ENCODE data around the gene NEGR1.

The NEGR1 gene

GRCh38 chr1:71521655-71522264 lies 760.6 kb downstream of the NEGR1 start:
- Mint-ChIP-seq H3K27me3 (no peaks in the 10 kb centered on the region), H3K36me3 (ENCODE audit: low read depth) (no peaks in the 10 kb centered on the region), H3K27ac (no peak overlapping the region), H3K9me3 (no peaks in the 10 kb centered on the region), H3K4me1 (ENCODE audit: low read depth) (no peaks in the 10 kb centered on the region), H3K4me3 (no peak overlapping the region)

GRCh38 chr1:71511505-71511904 lies 770.8 kb downstream of the NEGR1 start:
- Mint-ChIP-seq H3K4me3 (no peak overlapping the region), H3K27me3 (no peaks in the 10 kb centered on the region), H3K36me3 (ENCODE audit: low read depth) (no peaks in the 10 kb centered on the region), H3K4me1 (ENCODE audit: low read depth) (no peaks in the 10 kb centered on the region), H3K9me3 (peaks cover 5% of the 10 kb centered on the region), H3K27ac (no peak overlapping the region)

GRCh38 chr1:71510725-71511124 lies 771.6 kb downstream of the NEGR1 start:
- H3K4me1 Mint-ChIP-seq (ENCODE audit: low read depth): no peaks in the 10 kb centered on the region
- peaks cover 5% of the 10 kb centered on the region for H3K9me3 Mint-ChIP-seq
- no peak overlapping the region for H3K4me3 Mint-ChIP-seq
- no peak overlapping the region for H3K27ac Mint-ChIP-seq
- H3K27me3 Mint-ChIP-seq: no peaks in the 10 kb centered on the region
- no peaks in the 10 kb centered on the region for H3K36me3 Mint-ChIP-seq (ENCODE audit: low read depth)

- Mint-ChIP-seq H3K27ac (no peak overlapping the region), H3K4me1 (ENCODE audit: low read depth) (no peaks in the 10 kb centered on the region), H3K9me3 (peaks cover 5% of the 10 kb centered on the region), H3K36me3 (ENCODE audit: low read depth) (no peaks in the 10 kb centered on the region), H3K27me3 (no peaks in the 10 kb centered on the region), H3K4me3 (no peak overlapping the region)
Observed at GRCh38 chr1:71509051-71509595, 773.2 kb downstream of the NEGR1 start.

GRCh38 chr1:71502006-71502405 lies 780.3 kb downstream of the NEGR1 start:
- no peaks in the 10 kb centered on the region for H3K4me1 Mint-ChIP-seq (ENCODE audit: low read depth)
- H3K9me3 Mint-ChIP-seq: peaks cover 4% of the 10 kb centered on the region
- H3K27ac Mint-ChIP-seq: no peak overlapping the region
- no peak overlapping the region for H3K4me3 Mint-ChIP-seq
- no peaks in the 10 kb centered on the region for H3K27me3 Mint-ChIP-seq
- no peaks in the 10 kb centered on the region for H3K36me3 Mint-ChIP-seq (ENCODE audit: low read depth)

GRCh38 chr1:71498542-71498941 lies 783.8 kb downstream of the NEGR1 start:
- no peak overlapping the region for H3K27ac Mint-ChIP-seq
- peaks cover 4% of the 10 kb centered on the region for H3K9me3 Mint-ChIP-seq
- no peak overlapping the region for H3K4me3 Mint-ChIP-seq
- no peaks in the 10 kb centered on the region for H3K27me3 Mint-ChIP-seq
- no peaks in the 10 kb centered on the region for H3K4me1 Mint-ChIP-seq (ENCODE audit: low read depth)
- H3K36me3 Mint-ChIP-seq (ENCODE audit: low read depth): no peaks in the 10 kb centered on the region

GRCh38 chr1:71494163-71494562 lies 788.2 kb downstream of the NEGR1 start:
- Mint-ChIP-seq H3K9me3 (peaks cover 9% of the 10 kb centered on the region), H3K4me3 (no peak overlapping the region), H3K4me1 (ENCODE audit: low read depth) (no peaks in the 10 kb centered on the region), H3K27me3 (no peaks in the 10 kb centered on the region), H3K27ac (no peak overlapping the region), H3K36me3 (ENCODE audit: low read depth) (no peaks in the 10 kb centered on the region)

- no peak overlapping the region for H3K27ac Mint-ChIP-seq
Observed at GRCh38 chr1:71492298-71493041, 789.9 kb downstream of the NEGR1 start.

GRCh38 chr1:71490432-71490831 lies 791.9 kb downstream of the NEGR1 start:
- Mint-ChIP-seq H3K27me3 (no peaks in the 10 kb centered on the region), H3K36me3 (ENCODE audit: low read depth) (no peaks in the 10 kb centered on the region), H3K4me1 (ENCODE audit: low read depth) (no peaks in the 10 kb centered on the region), H3K4me3 (no peak overlapping the region), H3K27ac (no peak overlapping the region), H3K9me3 (peaks cover 8% of the 10 kb centered on the region)

More at GRCh38 chr1:71492298-71493041, 789.9 kb downstream of the NEGR1 start:
- Mint-ChIP-seq H3K4me3 (no peak overlapping the region), H3K27me3 (no peaks in the 10 kb centered on the region), H3K9me3 (peaks cover 13% of the 10 kb centered on the region), H3K36me3 (ENCODE audit: low read depth) (no peaks in the 10 kb centered on the region), H3K4me1 (ENCODE audit: low read depth) (no peaks in the 10 kb centered on the region)

GRCh38 chr1:71488555-71489252 lies 793.6 kb downstream of the NEGR1 start:
- H3K4me1 Mint-ChIP-seq (ENCODE audit: low read depth): no peaks in the 10 kb centered on the region
- peaks cover 8% of the 10 kb centered on the region for H3K9me3 Mint-ChIP-seq
- H3K4me3 Mint-ChIP-seq: no peak overlapping the region
- H3K27me3 Mint-ChIP-seq: no peaks in the 10 kb centered on the region
- no peak overlapping the region for H3K27ac Mint-ChIP-seq
- H3K36me3 Mint-ChIP-seq (ENCODE audit: low read depth): no peaks in the 10 kb centered on the region

GRCh38 chr1:71473331-71473730 lies 809.0 kb downstream of the NEGR1 start:
- Mint-ChIP-seq H3K27me3 (no peaks in the 10 kb centered on the region), H3K36me3 (ENCODE audit: low read depth) (no peaks in the 10 kb centered on the region), H3K4me3 (no peak overlapping the region), H3K27ac (no peak overlapping the region), H3K4me1 (ENCODE audit: low read depth) (no peaks in the 10 kb centered on the region), H3K9me3 (no peaks in the 10 kb centered on the region)

GRCh38 chr1:71465093-71465492 lies 817.2 kb downstream of the NEGR1 start:
- Mint-ChIP-seq H3K4me3 (no peak overlapping the region), H3K27me3 (no peaks in the 10 kb centered on the region), H3K4me1 (ENCODE audit: low read depth) (no peaks in the 10 kb centered on the region), H3K9me3 (no peaks in the 10 kb centered on the region), H3K27ac (no peak overlapping the region), H3K36me3 (ENCODE audit: low read depth) (no peaks in the 10 kb centered on the region)

GRCh38 chr1:71464016-71464415 lies 818.3 kb downstream of the NEGR1 start:
- no peaks in the 10 kb centered on the region for H3K27me3 Mint-ChIP-seq
- H3K27ac Mint-ChIP-seq: no peak overlapping the region
- no peaks in the 10 kb centered on the region for H3K4me1 Mint-ChIP-seq (ENCODE audit: low read depth)
- no peaks in the 10 kb centered on the region for H3K9me3 Mint-ChIP-seq
- H3K4me3 Mint-ChIP-seq: no peak overlapping the region
- H3K36me3 Mint-ChIP-seq (ENCODE audit: low read depth): no peaks in the 10 kb centered on the region

GRCh38 chr1:71463144-71463543 lies 819.2 kb downstream of the NEGR1 start:
- Mint-ChIP-seq H3K27me3 (no peaks in the 10 kb centered on the region), H3K4me1 (ENCODE audit: low read depth) (no peaks in the 10 kb centered on the region)

GRCh38 chr1:71462247-71462646 lies 820.1 kb downstream of the NEGR1 start:
- H3K4me1 Mint-ChIP-seq (ENCODE audit: low read depth): no peaks in the 10 kb centered on the region
- no peak overlapping the region for H3K4me3 Mint-ChIP-seq
- no peaks in the 10 kb centered on the region for H3K27me3 Mint-ChIP-seq
- H3K9me3 Mint-ChIP-seq: no peaks in the 10 kb centered on the region
- no peaks in the 10 kb centered on the region for H3K36me3 Mint-ChIP-seq (ENCODE audit: low read depth)
- no peak overlapping the region for H3K27ac Mint-ChIP-seq

More at GRCh38 chr1:71463144-71463543, 819.2 kb downstream of the NEGR1 start:
- H3K27ac Mint-ChIP-seq: no peak overlapping the region
- no peak overlapping the region for H3K4me3 Mint-ChIP-seq
- no peaks in the 10 kb centered on the region for H3K36me3 Mint-ChIP-seq (ENCODE audit: low read depth)
- no peaks in the 10 kb centered on the region for H3K9me3 Mint-ChIP-seq
